ENCODE results near the gene ARHGAP25.
"Not testable (repeated sequence)": the region's sequence is repeated elsewhere in the genome, so short reads cannot be mapped to it uniquely, and the experiment has no call there.

ARHGAP25 gene

DNA sequence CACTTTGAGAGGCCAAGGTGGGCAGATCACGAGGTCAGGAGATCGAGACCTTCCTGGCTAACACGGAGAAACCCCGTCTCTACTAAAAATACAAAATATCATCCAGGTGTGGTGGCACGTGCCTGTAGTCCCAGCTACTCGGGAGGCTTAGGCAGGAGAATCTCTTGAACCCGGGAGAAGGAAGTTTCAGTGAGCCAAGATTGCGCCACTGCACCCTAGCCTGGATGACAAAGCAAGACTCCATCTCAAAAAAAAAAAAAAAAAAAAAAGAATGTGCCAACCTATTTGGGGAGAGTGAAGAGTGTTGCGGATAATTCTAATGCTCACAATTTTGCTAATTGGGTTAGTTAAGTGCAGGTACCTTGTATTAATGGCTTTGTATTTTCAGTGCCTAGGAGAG lies 67.5 kb downstream of the ARHGAP25 start:
- not testable (repeated sequence) for DNase-seq

DNA sequence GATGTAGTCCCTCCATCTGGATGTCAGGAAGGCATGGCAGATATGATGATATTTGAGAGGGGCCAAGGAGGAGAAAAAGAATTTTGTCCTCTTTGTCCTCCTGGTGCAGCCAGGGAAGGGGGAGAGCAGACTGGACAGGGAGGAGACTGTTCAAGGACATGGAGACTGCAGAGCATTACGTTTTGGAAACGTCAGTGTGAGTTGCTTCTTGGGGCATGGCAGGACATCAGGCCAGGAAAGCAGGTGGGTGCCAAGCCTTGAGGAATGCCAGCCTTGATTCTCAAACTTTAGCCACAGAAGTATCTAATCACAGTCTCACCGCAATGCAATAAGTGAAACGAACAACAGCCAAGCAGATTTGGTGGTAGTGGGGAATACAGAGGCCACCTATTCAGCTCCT lies 70.4 kb downstream of the ARHGAP25 start:
- DNase-seq, result no peak

DNA sequence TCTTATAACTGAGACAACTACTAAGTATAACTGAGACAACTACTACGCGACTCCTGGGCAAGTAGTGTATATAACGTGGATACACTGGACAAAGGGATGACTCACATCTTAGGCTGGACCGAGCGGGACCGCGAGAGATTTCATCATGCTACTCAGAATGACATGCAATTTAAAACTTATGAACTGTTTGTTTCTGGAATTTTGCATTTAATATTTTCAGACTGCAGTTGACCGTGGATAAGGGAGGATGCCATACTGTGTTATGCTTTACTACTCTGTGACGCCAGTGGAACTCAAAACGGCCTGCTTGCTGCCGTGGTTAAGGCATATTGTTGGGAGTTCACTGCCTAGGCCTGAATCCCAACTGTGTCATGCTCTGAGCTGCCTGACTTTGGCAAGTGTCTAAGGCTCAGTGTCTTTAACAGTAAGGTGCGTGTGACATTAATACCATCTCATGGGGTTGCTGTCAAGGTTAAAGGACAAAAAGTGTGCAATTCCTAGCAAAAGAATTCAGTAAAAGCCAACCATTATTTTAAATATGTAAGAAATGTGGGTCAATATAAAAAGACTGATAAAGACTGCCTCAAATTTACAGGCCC lies 72.0 kb downstream of the ARHGAP25 start:
- no peak for DNase-seq

DNA sequence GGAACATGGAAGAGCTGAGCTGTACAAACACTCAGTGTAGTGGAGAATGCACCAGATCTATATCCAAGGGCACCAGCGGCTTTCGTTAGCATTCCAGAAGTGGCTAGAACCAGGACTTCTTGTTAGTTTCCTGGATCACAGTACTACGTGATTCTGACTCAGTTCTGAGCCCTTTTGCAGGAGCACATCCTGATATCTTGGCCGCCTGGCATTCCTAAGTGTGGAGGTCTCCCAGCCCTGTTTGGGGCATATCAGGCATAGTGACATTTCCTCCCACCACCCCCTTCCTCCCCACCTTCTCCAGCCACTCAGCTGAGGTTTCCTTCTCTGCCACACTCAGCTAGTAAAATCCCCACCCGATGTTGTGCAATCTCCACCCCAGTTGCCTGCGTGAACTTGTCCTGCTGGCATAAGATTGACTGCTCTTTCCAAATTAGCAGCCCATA lies 73.2 kb downstream of the ARHGAP25 start:
- no peak for DNase-seq

DNA sequence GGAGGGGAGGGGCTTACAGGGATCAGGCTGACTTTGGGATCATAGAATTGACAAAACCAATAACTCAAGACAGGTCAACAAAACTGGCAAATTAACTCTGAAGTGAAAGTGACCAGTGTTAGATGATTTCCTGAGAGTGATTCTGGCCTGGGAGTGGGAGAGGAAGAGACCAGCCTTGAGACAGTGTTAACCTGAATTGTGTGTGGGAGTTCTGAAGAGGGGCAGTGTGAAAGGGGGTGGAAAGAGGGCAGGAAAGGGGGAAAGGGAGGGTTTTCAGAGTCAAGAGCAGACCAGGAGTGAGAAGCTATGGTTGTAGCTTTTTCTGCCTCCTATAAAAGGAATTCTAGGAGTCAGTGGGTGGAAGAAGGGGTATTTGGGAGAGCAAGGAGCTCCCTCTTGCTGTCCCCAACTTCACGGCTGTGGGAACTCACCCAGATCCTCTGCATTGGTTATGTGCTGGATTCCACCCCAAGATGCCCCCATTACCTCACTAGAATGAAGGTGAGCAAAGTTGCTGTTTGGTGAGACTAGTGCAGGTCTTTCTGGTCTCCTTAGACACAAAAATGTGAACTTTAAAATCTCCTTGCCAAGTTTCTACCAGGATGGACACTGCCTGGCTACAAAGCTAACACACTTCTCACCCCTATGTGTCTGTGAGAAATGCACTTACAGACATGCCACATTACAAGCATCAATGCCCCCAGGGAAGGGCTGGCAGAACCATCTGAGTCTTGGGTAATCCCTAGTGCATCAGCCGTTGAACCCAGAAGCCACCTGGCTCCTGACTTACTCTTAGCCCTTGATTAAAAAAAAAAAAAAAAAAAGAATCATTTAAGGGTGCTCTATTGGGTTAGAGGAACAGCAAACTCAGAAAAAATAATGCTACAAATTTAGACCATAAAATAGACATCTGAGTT lies 75.0 kb downstream of the ARHGAP25 start:
- DNase-seq, result no peak

DNA sequence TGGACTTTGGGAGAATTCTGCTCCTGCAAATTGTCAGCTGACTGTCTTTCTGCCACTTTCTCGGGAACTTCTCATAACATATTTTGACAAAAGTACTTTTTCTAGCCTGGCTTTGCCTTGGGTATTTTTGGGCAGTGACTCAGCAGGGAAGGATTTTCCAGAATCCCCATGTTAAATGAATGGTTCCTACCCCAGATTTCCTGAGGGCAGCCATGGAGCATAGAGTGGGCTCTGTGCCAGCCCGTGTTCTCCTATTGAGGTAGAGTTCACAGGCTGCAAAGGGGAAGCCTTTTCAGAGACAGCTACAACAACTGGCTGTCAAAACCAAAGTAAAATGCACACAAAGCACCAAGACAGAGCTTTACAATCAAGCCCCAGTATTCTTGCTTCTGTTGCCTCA lies 76.8 kb downstream of the ARHGAP25 start:
- DNase-seq, result no peak

DNA sequence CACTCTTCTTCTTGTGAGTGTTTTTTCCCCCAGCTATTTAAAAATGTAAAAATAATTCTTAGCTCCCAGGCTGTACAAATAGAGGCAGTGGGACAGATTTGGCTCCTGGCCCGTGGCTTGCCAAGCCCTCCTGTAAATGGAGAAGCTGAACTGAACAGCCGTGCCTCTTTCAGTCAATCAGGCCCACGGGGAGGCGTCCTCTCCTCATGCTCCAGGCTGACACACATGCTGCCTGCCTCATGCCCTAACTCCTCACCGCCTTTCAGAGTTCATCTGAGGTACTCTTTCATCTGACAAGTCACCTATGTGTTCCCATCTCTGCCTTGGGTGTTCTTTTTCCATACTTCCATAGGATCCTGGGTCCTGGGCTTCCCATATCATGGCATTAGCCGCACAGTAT lies 77.6 kb downstream of the ARHGAP25 start:
- DNase-seq, result no peak

DNA sequence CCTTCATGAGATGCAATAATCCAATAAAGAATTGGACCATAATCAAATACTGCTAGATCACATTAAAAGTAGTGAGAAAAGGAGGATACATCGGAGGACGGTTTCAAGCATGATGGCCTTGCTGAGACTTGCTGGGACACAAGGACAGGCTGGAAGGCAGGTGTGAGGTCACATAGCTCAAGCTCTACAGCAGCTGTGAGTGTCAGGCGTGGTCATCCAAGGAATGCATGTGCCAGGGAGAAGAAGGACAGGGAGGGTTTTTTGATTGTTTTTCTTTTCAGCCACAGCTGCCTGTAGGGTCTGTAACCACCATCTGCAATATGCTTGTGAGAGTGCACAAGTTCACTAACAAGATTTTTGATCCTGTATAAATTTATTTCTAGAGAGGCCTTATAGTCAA lies 79.0 kb downstream of the ARHGAP25 start:
- DNase-seq, result no peak

DNA sequence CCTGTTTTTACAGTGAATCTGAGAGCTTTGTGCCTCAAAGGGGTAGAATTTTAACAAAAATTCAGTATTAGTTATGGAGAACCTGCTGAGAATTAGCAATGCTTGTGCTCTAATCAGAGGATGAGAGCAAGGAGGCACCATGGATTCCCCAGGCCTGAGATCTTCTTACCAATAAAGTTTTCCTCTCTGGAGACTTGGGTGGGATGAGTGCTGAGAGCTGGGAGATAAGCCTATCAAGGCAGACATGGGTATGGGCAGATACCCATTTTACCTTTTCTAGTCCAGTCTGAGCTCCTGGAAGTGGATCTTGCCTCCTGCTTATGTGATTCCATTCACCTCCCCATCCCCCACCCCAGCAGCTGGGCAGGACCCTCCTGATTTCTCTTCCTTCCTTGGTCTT lies 82.7 kb downstream of the ARHGAP25 start:
- no peak for DNase-seq

DNA sequence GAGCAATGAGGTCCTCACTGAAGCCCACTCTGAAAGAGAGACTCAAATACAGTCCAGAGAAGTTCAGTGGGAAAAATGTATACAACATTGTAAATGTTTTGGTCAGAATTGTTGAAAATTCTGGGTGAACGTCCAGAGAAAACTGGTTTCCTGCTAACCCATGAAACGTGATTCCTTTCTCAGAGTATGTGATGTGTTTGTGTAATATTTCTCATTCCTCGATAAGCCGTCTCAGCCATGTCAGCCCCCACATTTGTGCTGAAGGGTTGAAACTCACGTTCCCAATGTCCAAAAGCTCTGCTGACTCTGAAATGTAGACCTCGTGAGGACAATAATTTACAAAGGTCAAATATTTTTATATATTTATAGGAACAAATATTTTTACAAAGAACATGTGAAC lies 84.9 kb downstream of the ARHGAP25 start:
- DNase-seq, result no peak

DNA sequence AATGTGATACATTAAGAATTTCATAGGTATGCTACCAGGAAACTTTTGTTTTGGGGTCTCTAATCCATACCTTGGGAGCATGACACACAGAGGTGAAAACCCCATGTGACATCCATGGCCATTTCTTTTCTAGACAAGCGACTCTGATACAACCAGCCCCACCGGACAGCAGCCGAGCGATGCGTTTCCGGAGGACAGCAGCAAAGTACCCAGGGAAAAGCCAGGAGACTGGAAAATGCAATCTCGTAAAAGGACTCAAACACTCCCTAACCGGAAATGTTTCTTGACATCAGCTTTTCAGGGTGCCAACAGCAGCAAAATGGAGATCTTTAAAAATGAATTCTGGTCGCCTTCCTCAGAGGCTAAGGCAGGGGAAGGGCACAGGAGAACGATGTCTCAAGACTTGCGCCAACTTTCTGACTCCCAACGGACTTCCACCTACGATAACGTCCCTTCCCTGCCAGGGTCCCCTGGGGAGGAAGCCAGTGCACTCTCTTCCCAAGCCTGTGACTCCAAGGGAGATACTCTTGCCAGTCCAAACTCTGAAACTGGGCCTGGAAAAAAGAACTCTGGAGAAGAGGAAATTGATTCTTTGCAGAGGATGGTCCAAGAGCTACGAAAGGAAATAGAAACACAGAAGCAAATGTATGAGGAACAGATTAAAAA lies 87.7 kb downstream of the ARHGAP25 start:
- no peak for DNase-seq

DNA sequence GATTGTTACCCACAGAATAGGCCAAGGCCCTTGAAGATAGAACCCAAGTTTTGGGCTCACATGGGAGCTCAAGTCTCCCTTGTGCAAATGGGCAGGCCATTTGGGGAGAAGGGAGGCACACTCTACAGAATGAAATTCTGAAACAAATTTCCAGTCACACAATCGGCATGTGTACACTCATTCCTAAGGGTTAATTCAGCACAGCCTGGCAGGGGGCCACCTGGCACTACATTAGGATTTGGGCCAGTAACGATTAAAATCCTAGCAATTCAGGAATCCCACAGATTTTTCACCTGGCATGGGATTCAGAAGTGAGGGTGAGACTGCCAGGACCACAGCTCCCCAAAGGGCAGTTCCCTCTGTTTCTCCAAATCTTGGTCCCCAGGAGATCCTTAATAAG lies 90.2 kb downstream of the ARHGAP25 start:
- no peak for DNase-seq

DNA sequence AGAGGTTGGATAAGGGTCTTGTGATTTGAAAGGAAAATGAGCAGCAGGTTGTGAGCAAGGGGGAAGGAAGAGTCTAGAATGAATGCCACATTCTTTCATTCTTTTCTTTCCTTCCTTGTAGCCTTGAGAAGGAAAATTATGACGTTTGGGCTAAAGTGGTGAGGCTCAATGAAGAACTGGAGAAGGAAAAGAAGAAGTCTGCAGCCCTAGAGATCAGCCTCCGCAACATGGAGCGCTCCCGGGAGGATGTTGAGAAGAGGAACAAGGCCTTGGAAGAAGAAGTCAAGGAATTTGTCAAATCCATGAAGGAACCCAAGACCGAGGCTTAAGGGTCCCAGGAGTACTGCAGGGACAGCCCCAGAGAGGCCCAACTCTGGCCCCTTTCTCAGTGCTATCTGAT lies 91.3 kb downstream of the ARHGAP25 start:
- DNase-seq, result no peak

DNA sequence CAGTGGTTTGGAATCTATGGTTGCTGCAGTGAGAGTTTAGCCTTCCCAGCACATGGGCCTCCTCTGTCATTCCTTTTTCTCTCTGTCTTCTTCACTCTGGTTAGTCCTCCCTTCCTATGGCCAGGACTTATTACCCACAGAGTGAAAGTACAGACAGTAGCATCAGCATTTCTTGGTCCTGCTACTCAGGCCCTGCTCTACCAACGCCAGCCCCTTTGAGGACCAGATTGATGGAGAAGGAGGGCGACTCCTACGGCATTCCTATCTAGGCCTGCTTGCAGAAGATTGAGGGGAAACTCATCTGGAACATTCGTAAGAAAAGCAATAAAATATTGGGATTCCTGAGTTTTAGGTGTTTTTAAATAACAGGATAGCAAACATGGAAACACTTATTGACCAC lies 93.1 kb downstream of the ARHGAP25 start:
- DNase-seq, result no peak

DNA sequence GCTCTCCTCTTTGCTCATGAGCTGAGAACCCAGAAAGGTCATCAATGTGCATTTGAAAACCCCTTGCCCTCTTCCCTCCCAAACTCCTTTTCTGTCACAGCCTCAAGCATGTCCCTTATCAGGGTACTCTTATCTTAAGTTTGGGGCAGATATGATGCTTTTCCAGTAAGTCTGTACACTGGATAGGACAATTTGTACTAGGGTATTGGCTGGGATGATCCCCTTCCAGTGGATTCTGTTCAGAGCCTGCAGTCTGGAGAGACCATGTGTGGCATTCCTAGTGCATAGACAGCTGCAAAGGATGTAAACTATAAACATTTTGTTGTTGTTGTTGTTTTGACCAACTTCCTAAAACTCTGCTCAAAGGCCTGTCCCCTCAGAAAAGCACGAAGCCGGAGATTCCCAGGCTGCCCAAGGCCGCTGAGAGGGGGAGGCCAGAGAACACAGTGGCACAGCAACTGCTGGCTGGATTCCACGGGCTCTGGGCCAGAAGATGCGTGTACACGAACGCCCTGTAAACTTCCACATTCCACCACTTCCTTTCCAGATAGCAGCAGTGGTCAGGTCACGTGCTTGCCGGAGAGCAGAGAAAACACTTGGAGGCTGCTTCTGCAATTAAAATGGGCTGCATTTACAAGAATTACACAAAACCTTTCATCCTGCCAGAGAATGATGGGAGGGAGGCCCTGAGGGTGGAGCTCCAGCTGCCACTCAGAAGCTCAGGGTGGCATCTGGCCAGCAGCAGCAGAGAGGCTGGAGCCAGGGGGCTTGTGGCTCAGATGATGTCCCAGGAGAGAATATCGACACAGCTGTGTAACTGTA lies 94.5 kb downstream of the ARHGAP25 start:
- no peak for DNase-seq

DNA sequence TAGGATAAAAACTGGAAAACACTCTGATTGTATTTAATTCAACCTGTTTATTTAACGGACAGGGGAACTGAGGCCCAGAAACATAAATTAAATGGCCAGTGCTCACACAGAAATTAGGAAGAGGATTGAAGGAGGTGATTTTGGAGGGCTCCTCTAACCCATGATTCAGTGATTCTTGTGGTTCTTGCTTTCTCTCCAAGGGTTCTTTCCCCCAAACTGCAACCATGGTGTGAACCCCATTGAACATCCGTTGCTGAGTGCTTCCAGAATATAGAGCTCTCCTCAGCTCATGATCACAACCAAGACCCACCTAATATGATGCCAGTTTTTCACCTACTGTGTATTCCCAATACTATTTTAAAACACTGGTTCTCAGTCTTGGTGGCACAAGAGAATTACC lies 95.1 kb downstream of the ARHGAP25 start:
- no peak for DNase-seq

DNA sequence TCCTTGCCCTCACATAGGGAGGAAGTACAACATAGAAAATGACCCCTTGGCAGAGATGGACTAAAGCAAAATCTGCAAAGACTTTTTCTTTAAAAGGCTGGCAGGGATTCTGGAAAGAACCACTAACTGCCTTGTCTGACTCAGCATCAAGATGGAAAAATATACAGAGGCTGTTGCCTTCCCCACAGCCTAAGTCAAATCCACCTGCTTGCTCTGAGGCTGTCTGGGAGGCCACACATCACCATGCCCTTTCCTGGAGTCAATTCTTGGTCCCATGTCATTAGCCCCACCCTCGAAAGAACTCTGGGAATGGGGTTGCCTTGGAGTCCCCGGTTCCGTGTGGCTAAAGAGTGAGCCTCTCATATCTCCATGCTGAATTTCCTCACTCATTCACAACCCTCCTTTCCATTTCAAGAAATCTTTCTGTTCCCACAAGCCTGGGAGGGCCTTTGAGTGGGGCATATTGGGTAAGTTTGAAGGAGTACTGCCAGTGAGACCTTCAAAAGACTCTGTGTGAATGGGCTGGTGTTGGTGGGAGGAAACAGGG lies 97.1 kb downstream of the ARHGAP25 start:
- DNase-seq, result no peak

DNA sequence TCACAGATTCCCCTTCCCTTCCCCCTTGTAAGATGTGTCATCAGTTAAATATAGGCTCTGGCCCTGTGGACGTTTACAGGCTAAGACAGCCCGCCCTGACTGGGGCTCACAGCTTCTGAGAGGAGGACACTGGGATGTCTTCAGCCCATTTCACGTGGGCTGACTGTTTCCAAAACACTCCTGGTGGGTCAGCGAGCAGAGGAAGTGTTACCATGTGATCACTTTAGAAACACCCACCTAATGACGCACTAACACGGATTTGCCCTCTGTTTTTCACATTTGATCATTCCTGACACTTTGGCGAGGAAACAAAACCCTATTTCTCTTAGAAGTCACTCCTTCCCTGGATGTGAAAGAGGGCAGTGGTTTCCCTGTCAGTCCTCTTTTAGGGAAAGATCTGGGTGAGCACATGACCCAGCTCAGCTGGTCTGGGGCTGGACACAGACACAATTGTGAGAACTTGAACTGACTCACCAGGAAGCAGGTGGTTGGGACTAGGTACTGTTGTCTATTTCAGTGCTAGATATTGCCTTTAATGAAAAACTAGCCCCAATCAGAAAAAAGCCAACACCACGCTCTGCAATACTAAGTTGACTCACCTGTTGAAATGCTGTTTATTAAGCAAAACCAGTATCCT lies 97.7 kb downstream of the ARHGAP25 start:
- DNase-seq, result no peak

DNA sequence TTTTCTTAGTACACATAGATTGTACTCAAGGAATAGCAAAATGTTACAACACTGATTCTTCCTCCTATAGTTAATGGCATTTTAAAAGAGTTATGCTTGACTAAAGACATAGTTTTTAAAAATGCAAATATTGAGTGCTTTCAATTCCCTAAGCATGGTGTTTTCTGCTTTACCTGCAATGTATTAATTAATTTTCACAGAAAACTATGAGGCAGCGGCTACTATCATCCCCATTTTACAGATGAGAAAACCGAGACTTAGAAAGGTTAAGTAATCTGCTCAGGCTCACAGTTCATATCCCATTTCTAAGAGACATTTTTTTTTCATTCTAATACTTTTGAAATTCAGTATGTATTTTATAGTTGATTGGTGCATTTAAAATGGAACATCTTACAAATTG lies 98.6 kb downstream of the ARHGAP25 start:
- no peak for DNase-seq

DNA sequence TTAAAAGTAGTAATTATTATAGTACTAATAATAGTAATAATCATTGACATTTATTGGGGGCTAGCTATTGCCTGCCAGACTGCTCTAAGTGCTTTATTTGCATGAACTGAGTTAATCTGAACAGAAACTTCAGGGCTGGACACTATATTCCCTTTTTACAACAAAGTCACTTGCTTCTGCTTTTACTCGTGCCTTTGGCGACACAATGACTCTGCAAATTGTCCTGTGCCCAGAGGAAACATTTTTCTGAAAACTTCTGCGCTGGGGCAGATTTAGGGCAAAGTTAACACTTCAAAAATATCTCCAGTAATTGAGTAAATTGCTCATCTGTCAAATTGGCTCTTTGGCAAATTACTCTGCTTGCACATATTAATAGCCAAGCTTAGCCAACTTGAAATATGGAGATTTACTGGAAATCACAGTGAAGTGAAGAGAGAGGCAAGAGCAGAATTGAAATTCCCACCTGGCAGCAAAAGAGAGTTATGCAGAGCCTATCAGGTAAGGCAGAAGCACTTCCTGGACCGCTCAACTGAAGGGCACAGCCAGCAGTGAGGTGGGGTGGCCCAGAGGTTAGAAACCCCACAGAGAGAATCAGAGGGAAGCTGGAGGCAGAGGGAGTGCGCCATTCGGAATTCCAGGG lies 100.2 kb downstream of the ARHGAP25 start:
- no peak for DNase-seq

DNA sequence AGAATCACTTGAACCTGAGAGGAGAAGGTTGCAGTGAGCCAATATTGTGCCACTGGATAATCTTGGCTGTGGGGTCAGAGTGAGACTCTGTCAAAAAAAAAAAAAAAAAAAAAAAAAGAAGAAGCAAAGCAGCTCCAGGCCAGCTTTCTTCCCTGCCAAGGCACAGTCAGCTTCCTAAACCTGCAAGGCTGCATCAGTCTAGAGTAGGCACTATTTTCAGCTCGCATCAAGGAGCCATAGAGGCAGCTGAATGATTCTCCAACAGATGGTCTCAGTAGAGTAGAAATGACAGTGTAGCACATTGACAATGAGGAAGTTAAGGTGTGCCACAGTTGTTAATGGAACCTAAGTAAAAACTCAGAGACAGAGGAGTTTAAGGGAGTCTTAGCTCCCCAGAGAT lies 101.0 kb downstream of the ARHGAP25 start:
- DNase-seq, result no peak

All from NCI-H146 (cell line).